Measurements from ENCODE around the gene CYLD. TPM values are rescaled to one million over a fixed set of nuclear protein-coding genes. Genes with fewer than 3 reads are reported as not detected.

CYLD gene
- total RNA-seq, 1 experiment from 2014 or later = 10.1 TPM

- Histone ChIP-seq H3K27me3 (ENCODE audit: control insufficient read depth, insufficient read depth, low read length) (no peaks in the 10 kb centered on the region), H3K36me3 (ENCODE audit: control insufficient read depth, insufficient read depth, low read length) (no peaks in the 10 kb centered on the region), H3K4me1 (ENCODE audit: control insufficient read depth, insufficient read depth, low read length) (no peaks in the 10 kb centered on the region), H3K9me3 (ENCODE audit: control insufficient read depth, insufficient read depth, low read depth, low read length) (no peaks in the 10 kb centered on the region), H3K27ac (ENCODE audit: low read length) (no peak overlapping the region), H3K4me3 (ENCODE audit: low read depth in 2 of 2, low read length in 2 of 2) (no peak overlapping the region)
- POLR2A ChIA-PET = no interaction called here
- CTCF ChIA-PET = no interaction called here
- ATAC-seq (no peak), DNase-seq (ENCODE audit: low read depth, low spot score) (no peak)
- TF ChIP-seq REST (IDR thresholded peaks at IDR 0.05; ENCODE audit: insufficient read depth in 1 of 2, low read depth in 2 of 2, low read length in 1 of 2) = no peak
- no peak for TF ChIP-seq POLR2AphosphoS5 (IDR thresholded peaks at IDR 0.05; ENCODE audit: low read depth, low read length)
- no peak for TF ChIP-seq SIN3A (IDR thresholded peaks at IDR 0.05; ENCODE audit: borderline replicate concordance, insufficient read depth, low read depth, low read length)
- TF ChIP-seq CTCF (IDR thresholded peaks at IDR 0.05) = no peak
- TF ChIP-seq TCF7L2 (IDR thresholded peaks at IDR 0.05; ENCODE audit: low read depth, low read length) = no peak
- in situ Hi-C loops (cut with HindIII; ENCODE audit: low pct_unique_long_range_greater_than_20kb, low sequenced_read_pairs) (no loop called here), intact Hi-C loops (cut with micrococcal nuclease; ENCODE audit: unreplicated experiment) (no loop called here)
- BruUV-seq (replicated peaks) = no TSS peak
Observed at GRCh38 chr16:50709980-50710379, 31.9 kb upstream of the CYLD start.

- ChIA-PET CTCF (no interaction called here), POLR2A (no interaction called here)
- Histone ChIP-seq H3K27ac (ENCODE audit: low read length) (no peak overlapping the region), H3K9me3 (ENCODE audit: control insufficient read depth, insufficient read depth, low read depth, low read length) (no peaks in the 10 kb centered on the region), H3K4me1 (ENCODE audit: control insufficient read depth, insufficient read depth, low read length) (no peaks in the 10 kb centered on the region), H3K36me3 (ENCODE audit: control insufficient read depth, insufficient read depth, low read length) (no peaks in the 10 kb centered on the region), H3K27me3 (ENCODE audit: control insufficient read depth, insufficient read depth, low read length) (no peaks in the 10 kb centered on the region), H3K4me3 (ENCODE audit: low read depth in 2 of 2, low read length in 2 of 2) (no peak overlapping the region)
- BruUV-seq (replicated peaks) = no TSS peak
- ATAC-seq = no peak
- in situ Hi-C loops (cut with HindIII; ENCODE audit: low pct_unique_long_range_greater_than_20kb, low sequenced_read_pairs) = no loop called here
- no peak for TF ChIP-seq SIN3A (IDR thresholded peaks at IDR 0.05; ENCODE audit: borderline replicate concordance, insufficient read depth, low read depth, low read length)
- no peak for TF ChIP-seq CTCF (IDR thresholded peaks at IDR 0.05)
- no peak for TF ChIP-seq POLR2AphosphoS5 (IDR thresholded peaks at IDR 0.05; ENCODE audit: low read depth, low read length)
- no peak for TF ChIP-seq REST (IDR thresholded peaks at IDR 0.05; ENCODE audit: insufficient read depth in 1 of 2, low read depth in 2 of 2, low read length in 1 of 2)
- no peak for TF ChIP-seq TCF7L2 (IDR thresholded peaks at IDR 0.05; ENCODE audit: low read depth, low read length)
- no peak for DNase-seq (ENCODE audit: low read depth, low spot score)
- intact Hi-C loops (cut with micrococcal nuclease; ENCODE audit: unreplicated experiment) = no loop called here
Observed at GRCh38 chr16:50711040-50711439, 30.8 kb upstream of the CYLD start.

Data from Panc1 (cell line).